Peyer's patch (tissue), 4 donors: ENCODE results near the gene TP53I11.

ENCODE experiments used
- POLR2A ChIP-seq, 2 donors: fragments of 450-650 bp; IDR thresholded peaks; one replicate each; pipeline ENCODE4 v1.5.1; 2017; ENCODE audit warnings: antibody characterized with exemption in 2 of 2, mild to moderate bottlenecking in 2 of 2, moderate library complexity in 2 of 2
- TF ChIP-seq, protein P1 (sequence below), 6 experiments: fragments of 450-650 bp in 4 of 6; fragments of 200-600 bp in 2 of 6; sonication (generic) in 1 of 6; IDR thresholded peaks; one replicate each; pipeline ENCODE4 v1.5.1; 2017 to 2019; ENCODE audit warnings: antibody characterized with exemption in 6 of 6, mild to moderate bottlenecking in 3 of 6, moderate library complexity in 1 of 6

DNA sequence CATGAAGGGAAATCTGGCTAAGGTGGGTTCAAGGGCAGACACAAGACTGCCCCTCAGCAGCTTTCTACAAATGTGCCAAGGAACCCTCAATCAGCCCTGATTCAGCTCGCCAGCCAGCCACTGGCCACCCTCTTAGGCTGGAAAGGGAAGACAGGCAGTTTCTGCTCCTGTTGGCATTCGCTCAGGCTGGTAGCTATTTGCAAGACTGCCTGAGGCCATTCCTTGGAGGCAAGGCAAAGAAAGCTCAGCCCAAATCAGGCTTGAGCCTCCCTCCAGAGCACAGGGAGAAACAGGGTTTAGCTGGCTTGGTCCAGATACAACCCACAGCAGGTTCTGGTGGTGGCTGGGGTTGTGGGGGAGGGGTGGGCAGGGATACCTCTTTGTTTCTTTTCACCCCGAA, 19.2 kb downstream of the TP53I11 start:
- TF ChIP-seq, protein P1, sequence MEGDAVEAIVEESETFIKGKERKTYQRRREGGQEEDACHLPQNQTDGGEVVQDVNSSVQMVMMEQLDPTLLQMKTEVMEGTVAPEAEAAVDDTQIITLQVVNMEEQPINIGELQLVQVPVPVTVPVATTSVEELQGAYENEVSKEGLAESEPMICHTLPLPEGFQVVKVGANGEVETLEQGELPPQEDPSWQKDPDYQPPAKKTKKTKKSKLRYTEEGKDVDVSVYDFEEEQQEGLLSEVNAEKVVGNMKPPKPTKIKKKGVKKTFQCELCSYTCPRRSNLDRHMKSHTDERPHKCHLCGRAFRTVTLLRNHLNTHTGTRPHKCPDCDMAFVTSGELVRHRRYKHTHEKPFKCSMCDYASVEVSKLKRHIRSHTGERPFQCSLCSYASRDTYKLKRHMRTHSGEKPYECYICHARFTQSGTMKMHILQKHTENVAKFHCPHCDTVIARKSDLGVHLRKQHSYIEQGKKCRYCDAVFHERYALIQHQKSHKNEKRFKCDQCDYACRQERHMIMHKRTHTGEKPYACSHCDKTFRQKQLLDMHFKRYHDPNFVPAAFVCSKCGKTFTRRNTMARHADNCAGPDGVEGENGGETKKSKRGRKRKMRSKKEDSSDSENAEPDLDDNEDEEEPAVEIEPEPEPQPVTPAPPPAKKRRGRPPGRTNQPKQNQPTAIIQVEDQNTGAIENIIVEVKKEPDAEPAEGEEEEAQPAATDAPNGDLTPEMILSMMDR (IDR thresholded peaks at IDR 0.05), result no peak
- TF ChIP-seq POLR2A (IDR thresholded peaks at IDR 0.05), result no peak
